ENCODE data around the gene GDF7.

The GDF7 gene

DNA sequence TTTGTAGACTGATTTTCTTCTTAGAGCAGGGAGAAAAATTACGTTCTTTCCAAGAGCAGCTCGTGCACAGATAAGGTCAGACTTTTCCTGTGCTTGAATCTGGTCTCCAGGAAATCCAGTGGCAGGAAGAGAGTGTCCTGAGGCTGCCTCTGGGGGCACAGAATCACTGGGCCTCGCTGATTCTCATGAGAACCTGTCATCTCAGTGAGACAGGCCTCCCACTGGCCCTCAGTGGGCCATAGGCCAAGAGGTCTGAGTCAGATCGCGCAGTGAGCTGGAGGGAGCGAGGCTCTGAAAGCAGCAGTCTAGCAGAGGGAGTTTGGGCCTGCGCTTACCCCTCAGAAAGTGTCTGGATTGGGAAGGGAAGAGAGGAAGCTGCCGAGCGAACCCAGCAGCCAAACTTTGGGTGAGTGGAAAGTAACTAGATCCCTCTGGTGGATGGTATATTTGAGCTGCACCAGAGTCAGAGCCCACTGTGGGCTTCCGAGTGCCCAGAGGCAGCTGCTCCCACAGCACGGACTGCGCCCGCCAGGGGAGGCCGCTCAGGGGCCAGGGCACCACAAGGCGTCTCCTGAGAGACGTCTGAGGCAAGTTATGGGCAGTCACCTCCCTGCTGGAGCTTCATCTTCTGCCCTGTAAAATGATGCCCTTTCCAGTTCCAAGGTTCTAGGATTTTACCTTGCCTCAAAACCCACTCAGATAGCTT lies 8.2 kb downstream of the GDF7 start:
- peak; percentile 66 for DNase-seq (ENCODE audit: low read depth)

DNA sequence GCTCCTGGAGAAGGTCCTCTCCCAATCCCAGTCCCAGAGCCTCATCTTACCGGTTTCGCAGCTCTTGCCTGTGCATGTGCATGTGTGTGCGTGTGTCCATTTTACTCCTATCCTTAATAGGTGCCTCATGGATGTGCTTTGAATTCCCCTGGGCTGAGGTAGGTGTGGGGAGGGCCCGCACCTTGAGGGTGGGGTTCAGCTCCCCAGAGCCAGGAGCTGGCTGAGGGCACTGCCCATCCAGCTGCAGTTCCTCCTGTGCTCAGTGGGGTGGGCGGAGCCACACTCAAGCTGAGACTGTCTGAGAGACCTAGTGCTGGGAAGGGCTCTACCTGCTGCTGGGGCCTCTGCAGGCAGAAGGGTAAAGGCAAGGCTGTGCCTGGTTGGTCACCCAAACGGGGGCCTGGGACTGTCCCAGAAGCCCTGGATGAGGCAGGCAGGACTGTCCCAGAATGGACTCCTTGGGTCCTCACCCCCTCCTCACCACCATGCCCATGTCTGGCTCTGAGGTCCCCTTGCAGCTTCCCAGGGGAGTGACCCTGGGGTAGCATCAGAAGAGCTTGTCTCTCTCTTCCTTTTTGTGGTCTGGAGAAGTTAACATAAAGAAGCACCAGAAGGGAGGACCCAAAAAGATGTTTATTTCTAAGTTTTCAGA lies 8.9 kb downstream of the GDF7 start:
- no peak for DNase-seq (ENCODE audit: low read depth)

DNA sequence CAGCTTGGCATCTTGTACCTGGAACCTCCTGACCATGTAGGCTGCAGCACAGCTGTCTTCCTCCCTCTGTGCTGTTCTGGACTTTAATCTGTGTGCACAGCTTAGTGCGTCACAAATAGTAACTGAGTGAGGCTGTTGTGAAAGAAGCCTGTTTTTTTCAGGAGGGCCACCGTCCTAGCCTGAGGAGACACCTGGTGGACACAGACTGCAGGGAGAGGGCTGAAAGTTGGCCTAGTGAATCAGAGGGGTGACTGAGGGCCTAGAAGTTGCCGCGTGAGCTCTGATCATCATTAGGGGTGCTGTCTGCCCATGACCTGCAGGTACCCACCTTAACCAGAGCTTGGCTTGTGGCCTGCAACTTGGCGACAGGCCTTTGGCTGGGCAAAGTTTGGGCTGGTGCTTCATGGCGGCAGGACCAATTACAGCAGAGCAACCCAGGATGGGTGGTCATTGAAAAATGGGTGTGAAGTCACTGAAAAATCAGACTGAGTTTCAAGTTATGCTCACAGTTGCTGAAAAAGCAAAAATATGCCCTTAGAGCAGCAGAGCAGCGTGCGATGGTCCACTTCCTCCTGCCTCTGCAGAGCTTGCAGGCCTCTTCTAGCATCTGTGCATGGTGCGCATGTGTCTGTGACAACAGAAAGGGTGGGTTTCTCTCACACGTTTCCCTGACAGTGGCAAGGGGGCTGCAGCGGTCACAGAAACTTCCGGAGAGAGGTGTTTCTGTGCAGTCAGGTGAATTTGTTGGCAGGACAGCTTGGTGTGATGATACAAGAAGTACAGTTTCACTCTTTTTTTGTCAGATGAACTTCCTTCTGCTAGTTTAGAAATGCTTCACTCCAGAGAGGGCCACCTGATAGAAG lies 9.6 kb downstream of the GDF7 start:
- DNase-seq (ENCODE audit: low read depth), result no peak

DNA sequence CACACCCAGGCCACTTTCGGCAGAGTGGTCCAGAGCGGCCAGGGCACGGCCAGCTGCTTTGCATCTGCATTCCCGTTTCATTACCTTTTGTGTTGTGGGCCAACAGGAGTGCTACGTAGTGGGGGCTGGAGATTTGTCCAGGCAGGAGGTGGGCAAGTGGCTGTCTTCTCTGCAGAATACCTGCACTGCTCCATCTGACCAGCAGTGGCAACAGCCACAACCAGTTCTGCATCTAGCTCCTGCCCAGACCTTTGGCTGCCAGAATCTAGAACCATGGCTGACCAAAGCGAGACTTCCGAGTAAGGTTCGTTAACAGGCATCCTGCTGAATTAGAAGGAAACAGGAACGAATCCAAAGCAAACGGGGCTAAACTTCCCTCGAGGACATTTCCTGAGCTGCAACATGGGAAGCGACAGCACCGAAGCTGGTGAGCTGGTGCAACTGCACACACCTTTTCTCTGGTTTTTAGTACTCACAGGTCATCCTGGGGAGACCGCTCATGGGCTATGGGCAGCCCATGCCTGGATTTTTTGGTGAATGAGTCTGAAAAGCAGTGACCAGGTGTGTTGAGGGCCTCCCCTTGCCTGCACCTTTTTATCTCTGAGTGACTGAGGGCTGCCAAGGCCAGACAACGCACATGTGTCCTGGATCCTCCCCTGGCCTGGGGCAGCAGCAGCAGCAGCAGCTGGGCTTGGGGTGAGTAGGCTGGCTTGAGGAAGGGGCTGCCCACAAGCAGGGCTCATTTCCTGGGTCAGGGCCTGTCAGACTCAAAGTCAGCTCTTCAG lies 10.5 kb downstream of the GDF7 start:
- DNase-seq (ENCODE audit: low read depth), result no peak

DNA sequence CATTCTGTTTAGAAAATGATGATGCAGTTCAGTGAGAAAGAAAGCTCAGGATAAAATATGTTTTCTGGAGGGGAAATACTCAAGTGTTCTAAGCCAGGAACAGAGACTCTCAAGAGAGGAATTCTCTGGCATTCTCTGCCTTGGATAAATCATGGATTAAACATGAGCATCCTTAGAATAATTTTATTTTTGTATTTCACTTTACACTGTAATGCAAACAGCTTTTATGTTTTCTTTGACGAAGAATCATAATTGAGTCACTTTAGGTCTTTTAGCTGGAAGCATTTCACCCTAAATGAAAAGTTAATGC lies 11.1 kb downstream of the GDF7 start:
- no peak for DNase-seq (ENCODE audit: low read depth)

DNA sequence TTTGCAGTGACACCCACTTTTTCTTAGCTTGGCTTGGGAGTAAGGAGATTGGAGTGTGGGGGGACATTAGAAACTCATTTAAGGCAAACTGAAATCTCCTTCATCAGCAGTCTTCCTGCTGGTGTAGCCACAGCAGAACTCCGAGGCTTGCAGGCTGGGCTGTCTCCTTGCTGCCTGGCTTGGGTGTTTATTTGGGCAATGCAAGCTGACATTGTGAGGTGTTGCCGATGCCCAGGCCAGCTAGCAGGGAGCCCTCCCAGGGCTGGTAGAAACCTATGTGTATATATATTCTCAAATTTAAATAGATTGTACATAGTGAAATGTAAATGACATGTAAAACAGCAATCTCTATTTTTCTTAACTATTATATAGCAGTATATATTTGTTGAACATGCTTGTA lies 11.8 kb downstream of the GDF7 start:
- DNase-seq (ENCODE audit: low read depth), result no peak

DNA sequence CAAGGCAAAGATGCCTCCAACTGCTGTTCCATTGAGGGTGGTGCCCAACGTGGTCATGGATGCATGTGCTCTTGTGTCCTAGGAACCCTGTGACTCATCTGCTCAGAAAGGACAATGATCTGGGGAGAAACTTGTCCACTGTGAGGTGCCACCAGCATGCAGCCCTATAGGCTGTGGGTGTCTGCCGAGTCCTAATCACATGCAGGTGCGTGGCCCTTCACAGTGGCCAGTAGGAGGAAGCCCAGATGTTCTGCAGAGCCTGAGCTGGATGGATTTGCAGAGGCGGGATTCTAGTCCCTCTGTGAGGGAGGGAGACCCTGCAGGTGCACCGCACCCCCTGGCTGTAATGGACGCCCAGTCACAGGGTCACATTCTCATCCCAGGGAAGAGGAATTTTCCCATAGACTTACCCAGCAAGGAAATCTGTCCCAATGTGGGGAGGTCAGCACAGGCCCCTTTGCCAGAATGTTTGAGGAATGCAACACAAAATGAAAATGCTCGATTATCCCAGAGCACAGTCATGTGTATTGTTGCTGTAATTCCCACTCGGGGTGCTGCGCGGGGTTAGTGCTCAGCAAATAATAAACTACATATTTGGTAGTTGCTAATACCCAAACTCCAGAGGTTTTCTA lies 13.9 kb downstream of the GDF7 start:
- DNase-seq (ENCODE audit: low read depth), result no peak

DNA sequence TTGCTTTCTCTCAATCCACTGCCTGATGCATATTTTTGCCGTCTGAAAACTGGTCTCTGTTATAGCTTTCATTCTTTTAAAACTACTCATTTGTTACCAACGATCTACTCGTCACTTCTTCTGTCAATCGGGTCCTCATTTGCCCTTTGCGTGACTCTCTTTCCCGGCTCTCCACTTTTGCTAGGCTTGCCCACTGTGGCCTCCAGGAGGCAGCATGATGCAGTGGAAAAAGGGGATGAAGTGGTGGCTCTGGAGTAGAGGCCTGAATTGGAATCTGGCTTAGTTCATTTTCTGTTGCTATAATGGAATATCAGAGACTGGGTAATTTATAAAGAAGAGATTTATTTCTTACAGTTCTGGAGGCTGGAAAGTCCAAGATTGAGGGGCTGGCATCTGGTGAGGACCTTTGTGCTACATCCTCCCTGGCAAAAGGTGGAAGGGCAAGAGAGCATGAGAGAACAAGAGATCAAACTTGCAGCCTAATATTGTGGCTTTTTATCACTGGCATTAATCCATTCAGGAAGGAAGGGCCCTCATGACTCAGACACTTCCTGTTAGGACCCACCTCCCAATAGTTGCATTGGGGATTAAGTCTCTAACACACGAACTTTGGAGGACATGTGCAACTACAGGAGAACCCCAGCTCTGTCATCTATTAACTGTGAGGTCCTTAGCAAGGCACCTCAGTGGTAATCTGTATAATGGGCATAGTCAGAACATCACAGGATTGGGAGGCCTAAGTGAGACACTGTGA lies 15.4 kb downstream of the GDF7 start:
- peak; percentile 10 for DNase-seq (ENCODE audit: low read depth)

DNA sequence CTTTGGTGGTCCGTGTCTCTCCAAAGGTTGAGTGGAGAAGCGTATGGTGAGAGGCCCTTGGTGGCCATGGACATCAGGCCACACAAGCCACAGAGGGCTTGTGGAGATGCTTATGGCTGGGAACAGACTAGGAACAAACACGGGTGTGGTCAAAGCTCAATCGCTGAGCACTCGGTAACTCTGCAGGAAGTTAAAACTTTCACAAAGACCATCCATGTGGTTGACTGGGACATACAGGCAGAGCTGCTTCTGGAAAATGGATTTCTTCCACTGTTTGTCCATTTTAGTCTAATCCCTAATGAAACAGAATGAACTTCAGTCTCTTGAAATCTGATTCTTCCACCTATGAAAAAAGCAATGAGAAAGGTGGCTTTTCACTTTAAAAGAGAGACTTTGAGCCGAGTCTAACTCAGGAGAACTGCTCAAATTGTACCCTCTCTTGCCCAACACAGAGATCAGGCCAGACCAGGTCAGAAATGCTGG lies 17.7 kb downstream of the GDF7 start:
- no peak for DNase-seq (ENCODE audit: low read depth)

DNA sequence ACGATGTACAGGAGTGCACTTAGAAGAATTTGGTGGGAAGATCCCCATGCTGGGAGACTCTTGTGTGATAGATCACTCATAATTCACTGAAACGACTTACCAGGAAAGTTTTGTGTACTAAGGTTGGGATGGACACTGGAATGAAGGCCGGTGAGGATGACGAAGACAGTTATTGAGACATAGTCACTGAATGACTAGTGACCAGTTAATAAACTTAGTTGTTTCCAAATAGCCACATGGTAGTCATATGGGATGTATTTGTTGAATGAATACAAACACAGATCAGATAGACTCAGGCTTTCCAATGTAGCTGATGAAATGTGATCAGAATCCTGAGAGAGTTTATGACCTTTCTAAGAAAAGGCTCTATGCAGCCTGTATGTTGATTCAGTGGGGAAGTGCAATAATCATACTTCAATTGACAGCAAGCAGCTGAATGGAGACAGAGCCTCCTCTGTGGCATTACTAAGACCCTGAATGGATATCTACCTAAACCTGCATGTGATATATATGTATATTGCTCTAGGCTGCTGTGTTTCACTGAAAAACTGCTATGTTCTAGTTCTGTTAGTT lies 20.4 kb downstream of the GDF7 start:
- peak; percentile 58 for DNase-seq (ENCODE audit: low read depth)

DNA sequence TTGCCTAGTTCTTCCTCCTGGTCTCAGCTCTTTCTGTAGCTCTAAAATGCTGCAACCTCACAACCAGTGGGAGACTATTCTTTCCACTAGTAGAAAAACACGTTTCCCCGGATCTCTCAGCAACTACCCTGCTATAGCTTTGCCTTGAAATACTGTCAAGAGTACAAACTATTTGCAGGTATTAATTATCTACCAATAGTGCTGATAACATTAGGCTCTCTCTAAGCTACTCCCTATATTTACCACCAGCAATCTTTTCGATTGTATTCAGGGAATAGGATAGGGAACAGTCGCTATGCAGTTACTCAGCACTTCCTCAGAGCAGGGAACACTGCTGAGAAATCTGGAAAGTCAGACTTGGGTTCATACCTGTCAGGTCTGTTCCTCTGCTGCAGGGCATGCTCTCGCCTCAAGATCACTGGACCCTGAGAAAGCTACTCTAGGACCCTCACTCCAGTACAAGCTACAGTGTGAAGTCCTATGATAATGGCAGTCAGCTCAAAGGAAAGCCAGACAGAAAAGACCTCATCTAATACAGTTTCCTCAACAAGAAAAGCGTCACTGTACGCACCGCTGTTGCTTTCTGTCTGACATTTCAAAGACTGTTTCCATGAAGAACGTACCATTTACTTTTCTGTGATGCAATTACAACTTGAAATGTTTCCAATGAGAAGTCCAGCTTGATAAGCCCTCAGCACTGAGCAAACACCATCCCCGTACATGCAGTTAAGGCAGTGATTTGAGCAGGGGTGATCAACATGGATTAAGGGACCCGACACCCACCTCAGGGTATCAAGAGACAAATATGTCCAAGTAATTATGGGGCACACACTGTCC lies 22.7 kb downstream of the GDF7 start:
- DNase-seq (ENCODE audit: low read depth), result no peak

DNA sequence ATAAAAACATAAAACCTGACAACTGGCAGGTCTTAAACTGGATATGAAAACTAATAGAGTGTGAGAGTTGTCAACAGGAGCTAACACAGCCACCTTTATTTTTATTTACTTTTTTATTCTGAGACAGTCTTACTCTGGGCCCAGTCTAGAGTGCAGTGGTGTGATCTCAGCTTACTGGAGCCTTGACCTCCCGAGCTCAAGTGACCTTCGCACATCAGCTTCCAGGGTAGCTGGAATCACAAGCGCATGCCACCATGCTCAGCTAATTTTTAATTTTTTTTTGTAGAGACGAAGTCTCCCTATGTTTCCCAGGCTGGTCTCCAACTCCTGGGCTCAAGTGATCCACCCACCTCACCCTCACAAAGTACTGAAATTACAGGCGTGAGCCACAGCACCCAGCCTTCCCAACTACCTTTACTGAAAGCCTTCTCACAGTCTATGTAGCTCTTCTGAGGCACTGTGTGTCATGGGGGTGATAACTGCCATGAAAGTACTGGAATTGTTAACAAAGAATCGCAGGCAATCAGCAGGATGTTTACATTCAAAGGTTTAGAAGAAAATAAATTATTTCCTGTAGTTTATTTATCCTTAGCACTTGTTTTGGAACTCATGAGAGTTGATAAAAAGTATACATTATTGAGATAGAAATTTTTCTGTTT lies 24.3 kb downstream of the GDF7 start:
- no peak for DNase-seq (ENCODE audit: low read depth)

DNA sequence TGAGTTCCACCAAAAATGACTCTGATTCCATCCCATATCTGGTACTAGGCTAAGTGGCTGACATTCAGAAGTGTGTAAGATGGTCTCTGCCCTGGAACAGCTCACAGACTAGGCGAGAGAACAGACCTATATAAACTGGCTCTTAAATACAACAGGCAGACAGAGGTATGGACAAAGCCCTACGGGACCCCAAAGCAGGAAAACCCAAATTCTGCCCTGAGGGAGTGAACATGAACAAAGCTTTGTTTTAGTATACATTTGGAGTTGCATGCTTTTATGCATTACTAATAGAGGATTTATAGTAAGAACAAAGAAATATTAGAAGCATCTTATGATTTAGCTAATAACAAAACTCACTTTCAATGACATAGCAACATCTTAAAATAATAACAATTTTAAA lies 25.1 kb downstream of the GDF7 start:
- DNase-seq (ENCODE audit: low read depth), result no peak

DNA sequence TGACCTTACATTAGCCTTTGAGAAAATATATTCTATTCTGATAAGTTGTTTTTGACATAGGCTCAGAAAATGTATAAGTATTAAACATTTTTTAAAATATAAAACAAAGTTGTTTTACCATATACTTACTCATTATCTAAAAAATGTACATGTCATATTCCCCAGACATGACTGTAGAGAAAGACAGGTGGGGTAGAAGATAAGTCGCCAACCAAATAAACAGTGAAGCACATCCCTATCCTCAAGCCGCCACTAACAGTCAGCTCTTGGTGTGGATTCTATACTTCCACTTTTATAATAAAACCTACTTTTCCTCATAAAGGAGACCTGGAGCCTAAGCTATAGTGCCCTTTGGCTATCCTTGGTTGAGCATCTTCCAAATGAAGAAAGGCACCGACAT lies 26.4 kb downstream of the GDF7 start:
- no peak for DNase-seq (ENCODE audit: low read depth)

DNA sequence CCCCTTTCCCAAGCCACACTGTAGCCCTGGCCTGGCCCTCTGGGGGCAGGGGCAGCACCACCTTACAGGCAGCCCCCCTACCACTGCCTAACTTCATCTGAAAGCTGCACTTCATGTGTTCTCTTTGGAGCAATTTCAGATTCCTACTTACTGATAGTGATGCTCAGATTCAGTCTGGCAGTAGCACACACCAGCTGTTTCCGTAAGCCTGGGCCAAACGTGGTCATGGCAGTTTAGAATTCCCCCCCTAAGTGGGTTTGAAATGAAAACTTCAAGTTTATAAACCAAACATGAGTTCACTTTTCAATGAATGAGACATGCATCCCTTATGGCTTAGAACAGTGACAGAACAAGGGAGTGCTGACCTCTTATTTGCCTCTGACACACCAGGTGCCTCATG lies 29.4 kb downstream of the GDF7 start:
- DNase-seq (ENCODE audit: low read depth), result no peak

DNA sequence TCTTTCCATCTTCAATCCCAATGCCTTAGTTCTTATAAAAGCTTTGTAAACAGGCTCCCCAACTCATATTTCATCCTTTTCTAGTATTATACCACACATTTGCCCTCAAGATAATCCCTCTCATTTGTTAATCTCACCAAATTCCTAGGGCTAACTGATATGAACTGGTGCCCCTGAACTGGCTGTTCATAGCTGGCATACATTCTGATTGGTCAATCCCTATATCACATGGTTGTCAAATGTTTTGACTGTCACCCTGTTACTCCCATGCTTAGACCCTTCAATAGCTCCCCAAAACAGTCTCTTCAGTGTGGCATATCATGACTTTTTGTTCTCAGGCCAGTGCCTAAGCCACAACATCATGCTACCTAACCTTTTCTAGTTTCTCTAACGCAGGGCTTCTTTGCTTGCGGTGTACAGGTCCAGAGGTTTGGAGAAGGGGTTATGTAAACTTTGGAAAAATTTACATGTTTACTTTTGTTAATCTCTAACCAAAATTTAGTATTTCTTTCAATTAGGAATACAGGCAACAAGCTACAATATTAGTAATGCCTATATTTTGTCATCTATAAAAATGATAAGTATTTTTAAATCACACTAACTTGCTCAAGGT lies 30.5 kb downstream of the GDF7 start:
- no peak for DNase-seq (ENCODE audit: low read depth)

DNA sequence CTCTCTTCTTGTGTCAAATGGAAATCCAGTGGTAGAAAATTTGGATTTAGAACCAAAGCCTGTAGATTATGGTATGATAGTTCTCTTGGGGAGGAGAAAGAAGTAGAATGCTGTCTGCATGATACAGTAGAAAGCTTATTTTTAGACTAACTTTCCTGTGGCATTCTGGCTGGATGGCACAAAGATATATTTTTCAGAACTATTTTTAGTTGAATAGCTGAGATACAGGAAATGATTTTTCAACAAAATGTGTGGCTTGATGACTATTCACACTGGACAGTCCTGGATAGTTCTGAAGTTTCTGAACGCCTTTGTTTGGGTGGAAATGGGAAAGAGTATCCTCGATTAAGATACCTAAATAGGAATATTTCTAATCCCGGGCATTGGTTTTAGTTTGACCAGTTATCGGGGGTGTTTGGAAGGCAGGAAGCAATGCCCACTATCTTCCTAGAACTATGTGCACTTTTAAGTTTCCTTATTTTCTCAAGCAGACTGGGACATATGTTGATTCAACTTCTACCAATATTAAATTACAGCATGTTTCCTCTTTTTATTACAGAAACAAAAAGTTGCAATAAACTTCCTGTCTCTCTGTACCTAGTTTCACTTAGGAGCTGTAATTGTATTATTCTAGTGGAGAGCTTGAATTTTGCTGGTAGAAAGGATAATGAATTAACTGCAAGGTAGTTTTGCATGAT lies 32.1 kb downstream of the GDF7 start:
- DNase-seq (ENCODE audit: low read depth), result no peak

DNA sequence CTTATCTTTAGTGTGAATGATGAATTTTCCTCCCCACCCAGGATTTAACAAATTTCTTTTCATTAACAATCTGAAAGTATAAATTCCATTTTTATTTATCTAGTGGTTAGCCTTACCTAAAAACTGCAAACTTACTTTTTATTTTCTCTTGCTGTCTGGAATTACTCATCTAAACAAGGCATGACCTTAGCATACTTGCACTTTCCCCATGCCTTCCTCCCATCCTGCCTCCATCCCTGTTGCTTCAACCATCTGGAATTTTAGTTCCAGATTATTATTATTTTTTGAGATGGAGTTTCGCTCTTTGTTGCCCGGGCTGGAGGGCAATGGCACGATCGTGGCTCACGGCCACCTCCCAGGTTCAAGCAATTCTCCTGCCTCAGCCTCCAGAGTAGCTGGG lies 35.6 kb downstream of the GDF7 start:
- no peak for DNase-seq (ENCODE audit: low read depth)

Data from fibroblast of gingiva (primary cell).